GM19025 (cell line): ENCODE results near the gene IL22RA1.

Experiments used
- ATAC-seq: cut with Tn5 transposase; IDR thresholded peaks from one replicate; pipeline ENCODE4 v1.9.1; 2021; ENCODE audit warnings: mild to moderate bottlenecking, low read depth, moderate library complexity; ENCODE audit not compliant: unreplicated experiment

Gene IL22RA1

GRCh38 chr1:24117722-24118409, 25.1 kb downstream of the IL22RA1 start:
- no peak for ATAC-seq

- no peak for ATAC-seq
Measured at GRCh38 chr1:24117132-24117531, 25.8 kb downstream of the IL22RA1 start.

DNA sequence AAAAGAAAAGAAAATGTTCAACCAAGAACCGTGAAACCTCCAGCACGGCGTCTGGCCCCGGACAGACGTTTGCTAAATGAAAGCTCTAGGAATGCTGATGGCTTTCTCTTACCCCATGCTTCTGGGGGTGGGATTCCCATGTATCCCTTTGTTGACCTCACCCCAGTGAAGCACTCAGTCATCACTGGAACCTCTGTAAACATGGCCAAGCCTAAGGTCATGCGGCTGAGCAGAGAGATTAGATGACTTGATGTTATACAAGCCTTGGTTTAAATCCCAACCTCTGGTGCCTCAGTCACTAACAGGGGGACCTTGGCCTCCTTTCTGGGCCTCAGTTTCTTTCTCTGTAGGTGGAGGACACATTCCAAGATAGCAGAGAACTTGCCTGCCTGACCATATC, 28.2 kb downstream of the IL22RA1 start:
- ATAC-seq = no peak

DNA sequence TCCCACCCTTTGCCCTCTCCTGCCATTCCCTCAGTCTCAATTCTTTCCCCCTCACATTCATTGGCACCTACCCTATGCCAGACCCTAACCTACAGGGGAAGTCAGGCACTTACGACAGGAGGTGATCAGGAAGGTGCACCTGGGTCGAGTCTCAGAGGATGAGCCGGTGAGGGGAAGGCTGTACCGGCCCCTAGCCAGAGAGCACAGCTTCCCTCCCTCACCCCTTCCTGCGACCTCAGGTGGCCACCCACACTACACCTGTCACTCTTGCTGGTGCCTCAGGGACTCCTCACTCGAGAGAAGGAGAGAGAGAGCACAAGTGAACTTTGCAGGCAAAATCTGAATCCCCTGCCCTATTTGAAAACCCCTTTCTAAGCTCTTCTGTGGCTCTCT, 29.3 kb downstream of the IL22RA1 start:
- no peak for ATAC-seq

DNA sequence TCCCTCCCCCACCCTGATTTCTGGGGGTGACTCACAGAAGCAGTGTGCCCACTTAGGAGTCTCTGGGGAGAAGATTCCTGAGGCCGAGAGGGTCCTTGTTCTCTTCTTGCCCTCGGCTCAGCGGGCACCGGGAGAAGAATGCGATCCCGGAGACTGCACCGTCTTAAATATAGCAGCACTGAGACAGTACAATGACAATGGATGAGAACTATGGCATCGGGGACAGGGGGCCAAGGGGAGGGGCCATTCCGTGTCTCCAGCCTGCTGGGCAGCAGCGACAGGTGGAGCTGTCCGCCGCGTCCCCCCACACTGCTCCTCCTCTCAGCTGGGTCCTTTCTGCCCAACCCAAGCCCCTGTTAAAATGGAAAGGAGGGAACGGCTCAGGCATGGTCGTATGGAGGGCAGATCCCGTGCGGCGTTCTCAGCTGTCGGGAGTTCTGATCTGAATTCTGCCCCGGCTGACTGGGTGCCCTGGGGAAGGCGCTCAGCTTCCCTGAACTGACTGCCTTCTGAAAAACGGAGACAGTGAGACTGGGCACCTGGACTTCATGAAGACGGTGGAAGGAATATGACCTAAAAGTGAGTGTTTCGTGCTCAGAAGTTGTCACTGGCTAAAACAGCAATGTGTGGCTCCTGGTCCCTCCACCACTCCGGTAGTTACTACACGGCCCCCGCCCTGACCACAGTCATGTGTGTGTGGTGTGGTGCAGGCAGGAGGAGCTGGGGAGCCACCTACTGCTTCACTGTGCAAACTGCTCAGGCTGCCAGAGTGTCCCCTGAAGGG, 30.8 kb downstream of the IL22RA1 start, which contains the start of gene MYOM3:
TSS of gene MYOM3 (minus strand) at position 140 of the 784 bp plus-strand sequence. CDS start 3,499 bp downstream, outside the sequence.
- no peak for ATAC-seq

DNA sequence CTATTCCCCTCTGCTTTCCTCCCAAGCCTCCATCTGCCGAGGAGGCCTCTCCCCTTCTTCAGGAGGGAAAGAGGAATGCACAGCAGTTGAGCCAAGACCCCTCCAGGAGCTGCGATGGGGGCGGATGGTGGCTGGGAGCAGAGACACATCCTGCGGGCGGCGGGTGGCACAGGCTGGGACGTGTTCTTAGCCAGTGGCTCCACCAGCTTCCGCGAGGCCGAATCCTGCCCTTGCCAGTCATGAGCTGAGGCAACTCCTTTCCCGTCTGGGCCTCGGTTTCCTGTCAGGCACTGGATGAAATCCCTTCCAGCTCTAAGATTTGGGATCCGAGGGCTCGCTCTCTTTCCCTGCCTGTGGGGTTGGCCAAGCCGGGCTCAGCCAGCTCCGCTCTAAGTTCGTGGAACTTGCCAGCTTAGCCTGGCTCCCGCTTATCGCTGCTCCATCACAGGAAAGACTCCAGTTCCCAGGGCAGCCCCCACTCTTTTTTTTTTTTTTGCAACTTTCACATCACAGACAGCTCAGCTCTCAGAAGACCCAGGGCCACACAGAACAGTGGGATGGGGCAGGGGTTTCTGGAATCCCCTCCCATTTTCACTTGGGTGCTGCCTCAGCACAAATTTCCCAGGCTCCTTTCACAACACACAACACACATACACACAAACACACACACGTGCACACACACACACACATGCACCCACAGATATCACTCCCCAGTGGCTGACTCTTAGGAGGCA, 31.5 kb downstream of the IL22RA1 start:
- no peak for ATAC-seq

DNA sequence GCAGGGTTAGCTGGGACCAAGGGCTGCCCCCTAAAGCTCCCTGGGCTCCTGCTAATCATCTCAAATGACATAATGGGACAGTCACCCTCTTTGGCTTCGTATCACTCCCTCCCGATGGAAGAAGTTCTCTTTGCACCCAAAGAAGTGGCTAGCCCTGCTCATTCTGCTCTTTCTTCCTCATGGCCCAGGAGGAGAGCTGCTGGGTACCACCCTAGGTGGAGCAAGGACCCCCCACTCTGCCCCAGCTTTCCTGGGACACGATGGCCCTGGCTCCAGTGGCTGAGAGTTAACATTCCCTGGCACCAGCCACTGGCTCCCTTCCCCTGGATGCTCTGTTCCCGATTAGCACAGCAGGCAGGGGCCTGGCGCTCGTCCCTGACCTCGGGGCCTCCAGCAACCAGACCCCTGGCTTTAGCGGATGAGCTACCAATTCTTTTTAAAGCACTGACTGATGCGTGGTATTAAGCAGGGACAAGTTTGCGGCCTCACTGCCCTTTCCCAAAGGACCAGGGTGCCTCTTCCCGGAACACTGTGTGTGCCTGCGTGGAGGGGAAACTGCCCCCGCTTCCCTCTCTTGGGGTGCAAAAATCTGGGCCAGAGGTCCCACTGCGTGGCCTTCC, 32.2 kb downstream of the IL22RA1 start:
- no peak for ATAC-seq

DNA sequence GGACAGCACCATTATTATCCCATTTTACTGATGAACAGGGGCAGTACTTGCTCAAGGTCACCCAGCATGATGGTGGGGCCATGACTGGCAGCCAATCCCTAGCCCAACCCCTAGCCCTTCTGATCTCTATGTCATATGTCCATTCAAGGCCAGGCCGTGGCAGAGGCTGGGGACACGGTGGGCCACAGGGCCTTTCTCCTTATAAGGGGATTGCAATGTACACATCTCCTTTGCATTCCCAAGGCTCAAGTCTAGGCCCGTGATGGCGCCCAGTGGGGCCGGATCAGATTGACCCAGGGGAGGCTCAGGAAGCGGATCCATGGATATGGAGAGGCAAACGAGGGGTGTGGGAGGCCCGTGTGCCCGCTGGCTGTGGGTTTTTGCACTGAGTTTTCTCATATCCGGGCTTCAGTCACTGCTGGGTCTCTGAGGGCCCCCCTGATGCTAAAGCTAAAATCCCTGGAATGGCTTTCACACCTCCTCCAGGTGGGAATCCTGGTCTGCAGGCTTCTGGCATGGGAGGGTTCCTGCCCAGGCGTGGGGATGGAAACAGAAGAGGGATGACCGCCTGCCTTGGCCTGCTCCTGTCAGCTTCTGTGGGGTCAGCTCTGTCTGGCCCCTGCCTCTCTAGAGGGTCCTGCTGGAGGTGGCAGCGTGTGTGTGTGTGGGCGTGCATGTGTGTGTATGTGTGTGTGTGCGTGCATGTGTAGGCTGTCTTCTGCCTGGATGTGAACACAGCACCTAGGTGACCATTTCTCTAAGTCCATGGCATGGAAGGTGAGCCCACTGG, 33.1 kb downstream of the IL22RA1 start:
- no peak for ATAC-seq

DNA sequence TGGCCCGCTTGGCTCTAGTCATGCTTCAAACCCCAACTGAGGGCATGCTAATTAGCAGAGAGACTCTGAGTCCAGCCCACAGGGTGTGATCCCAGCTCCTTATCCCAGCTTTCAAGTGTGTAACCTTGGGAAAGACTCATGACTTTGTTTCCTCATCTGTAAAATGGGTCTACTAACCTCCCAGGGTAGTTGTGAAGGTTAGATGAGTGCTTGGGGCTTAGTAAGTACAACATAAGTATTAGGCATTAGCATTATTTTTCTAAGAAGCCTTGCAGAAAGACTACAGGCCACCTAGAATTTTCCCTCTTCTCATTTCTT, 33.8 kb downstream of the IL22RA1 start:
- ATAC-seq = no peak

DNA sequence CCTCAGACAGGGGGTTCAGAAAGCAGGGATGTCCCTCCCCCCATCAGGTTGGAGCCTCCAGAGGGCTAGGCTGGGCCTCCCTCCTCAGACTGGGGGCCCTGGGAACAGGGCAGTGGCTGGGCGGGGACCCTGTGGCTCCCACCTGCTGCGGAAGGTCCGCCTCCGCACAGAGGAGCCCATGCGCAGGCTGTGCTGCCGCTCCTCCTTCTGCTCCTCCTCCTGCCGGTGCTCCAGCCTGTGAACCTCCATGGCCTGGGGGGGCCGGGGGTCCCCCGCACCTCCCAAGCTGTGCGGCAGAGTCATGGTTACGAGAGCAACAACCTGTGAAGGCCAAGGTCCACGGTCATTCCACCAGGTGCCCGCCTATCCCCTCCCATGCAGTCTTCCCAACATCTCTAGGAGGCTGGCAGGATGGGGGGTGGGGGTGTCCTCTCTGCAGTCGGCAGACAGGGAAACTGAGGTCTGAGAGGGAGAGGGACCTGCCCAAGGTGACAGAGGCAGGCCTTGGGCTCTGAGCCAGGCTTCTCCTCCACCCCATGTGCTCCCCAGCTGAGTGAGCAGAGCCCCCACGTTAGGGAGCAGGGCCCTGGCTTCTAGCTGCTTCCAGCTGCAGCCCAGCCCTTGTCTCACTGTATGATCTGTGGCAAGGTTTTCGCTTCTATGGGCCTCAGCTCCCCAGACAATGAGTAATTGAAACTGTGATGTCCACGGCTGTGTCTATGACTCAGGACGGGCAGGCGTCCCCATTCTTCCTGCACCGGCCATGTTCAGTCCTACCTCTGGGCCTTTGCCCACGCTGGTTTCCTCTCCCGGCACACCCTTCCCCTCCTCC, 34.4 kb downstream of the IL22RA1 start:
- ATAC-seq = no peak

DNA sequence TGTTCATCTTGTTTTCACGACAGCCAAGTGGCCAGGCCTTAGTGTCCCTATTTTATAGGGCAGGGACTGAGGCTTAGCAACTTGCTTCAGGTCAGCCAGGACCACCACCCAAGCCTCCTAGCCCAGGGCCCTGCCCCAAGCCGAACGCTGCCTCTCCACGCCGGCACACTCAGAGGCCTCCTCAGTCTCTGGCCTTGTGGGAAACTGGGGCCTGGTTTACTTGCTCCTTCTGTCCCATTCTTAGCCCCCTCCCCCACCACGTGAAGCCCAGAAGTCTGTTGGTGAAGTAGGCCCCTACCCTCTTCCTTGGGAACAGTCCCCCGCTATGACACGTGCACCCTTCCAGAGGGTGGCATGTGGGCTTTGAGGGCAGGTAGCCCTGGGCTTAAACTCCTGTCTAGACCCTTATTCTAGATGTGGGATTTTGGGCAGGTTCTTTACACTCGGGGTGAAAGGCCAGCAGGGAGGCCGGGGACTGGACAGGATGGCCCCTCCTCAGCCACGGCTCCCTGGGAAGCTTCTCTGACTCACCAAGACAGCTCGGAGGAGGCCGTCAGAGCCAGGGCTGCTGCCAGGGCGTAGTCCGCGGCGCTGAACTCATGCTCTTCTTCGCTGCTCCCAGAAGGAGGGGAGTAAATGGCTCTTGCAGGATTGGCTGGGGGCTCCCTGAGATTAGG, 35.3 kb downstream of the IL22RA1 start:
- no peak for ATAC-seq

DNA sequence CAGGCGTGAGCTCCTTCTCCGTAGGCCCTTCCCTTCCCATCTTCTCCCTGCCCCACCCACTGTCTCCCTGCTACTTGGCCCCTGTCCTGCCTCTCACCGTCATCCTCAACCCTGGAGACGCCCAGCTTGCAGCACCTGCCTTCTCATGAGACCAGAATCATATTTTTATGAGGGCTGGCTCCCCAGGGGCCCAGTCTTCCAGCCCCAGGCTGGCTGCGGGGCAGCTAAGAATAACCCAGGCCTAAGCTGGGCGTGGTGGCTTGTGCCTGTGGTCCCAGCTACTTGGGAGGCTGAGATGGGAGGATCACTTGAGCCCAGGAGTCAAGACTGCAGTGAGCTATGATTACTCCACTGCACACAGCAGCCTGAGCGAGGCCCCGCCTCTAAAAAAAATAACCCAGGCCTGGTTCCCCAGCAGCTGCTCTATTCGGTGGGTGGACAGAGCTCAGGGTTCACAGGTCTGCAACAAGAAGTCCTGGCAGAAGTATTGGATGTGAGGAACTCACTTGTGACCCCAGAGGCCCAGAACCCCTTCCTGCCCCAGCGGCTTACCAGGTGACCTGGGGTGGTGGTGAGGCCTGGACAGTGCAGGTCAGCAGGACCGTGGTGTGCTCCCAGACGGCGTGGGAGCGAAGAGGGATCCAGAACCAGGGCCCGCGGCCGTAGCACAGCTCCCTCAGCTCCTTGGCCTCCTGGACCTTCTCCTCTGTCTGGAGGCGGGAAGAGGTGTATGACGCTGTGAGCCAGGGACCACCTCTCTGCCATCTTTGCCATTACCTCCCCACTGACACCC, 37.4 kb downstream of the IL22RA1 start:
- ATAC-seq = no peak

GRCh38 chr1:24104854-24105253, 38.1 kb downstream of the IL22RA1 start:
- ATAC-seq = no peak

DNA sequence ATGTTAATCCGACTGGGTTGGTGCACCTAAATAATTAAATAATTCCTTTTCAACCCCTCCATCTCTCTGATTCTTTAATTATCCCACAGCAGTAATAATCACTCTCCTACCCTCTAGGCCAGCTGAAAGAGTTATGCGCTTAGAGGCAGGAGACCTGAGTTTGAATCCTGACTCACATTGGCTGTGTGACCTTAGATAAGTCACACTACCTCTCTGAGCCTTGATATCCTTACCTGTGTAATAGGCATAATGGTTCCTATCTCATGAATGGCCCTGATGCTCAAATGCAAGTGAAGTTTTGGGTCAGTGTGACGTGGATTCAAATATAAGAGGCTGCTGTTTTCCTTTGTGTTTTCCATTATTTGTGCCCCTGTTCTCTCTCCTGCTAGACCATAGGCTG, 39.1 kb downstream of the IL22RA1 start:
- no peak for ATAC-seq

GRCh38 chr1:24103408-24103807, 39.5 kb downstream of the IL22RA1 start:
- ATAC-seq = no peak

DNA sequence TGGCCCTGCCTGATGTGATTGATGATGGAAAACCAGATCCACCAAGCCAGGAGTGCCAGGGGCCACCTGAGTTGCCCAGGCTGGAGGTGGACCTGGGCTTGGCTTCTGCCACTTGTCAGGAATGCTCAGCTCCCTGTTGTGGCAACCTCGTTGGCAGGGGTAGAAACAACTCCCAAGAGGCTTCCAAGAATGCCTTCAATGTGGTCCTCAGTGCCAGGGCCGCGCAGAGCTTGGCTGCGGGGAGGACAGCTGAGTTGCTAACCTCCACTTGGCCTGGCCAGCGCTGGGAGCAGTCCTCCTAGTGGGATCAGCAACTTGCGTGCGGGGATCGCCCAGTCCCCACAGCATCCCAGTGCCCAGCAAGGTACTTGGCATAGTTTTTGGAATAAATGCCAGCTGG, 40.0 kb downstream of the IL22RA1 start:
- ATAC-seq = no peak

GRCh38 chr1:24101796-24102586, 40.9 kb downstream of the IL22RA1 start:
- ATAC-seq = no peak
